Psoas muscle (tissue), 8 donors: ENCODE measurements around the gene LMX1A. TPM values are rescaled to one million over a fixed set of nuclear protein-coding genes. Genes with fewer than 3 reads are reported as not detected.

ENCODE experiments used
- ATAC-seq, 4 donors: fragments of 200-7000 bp; cut with Tn5 transposase; one replicate each; pipeline ENCODE4 v1.9.1; 2020; ENCODE audit warnings: moderate library complexity in 3 of 4, mild to moderate bottlenecking in 2 of 4
- DNase-seq, 2 donors: peaks; one replicate each; pipeline ENCODE4 v3.0.0-alpha.2; 2020
- H3K27ac ChIP-seq: fragments of 200-600 bp; one replicate; pipeline ENCODE4 v1.8.0; 2022
- H3K27me3 ChIP-seq, 3 donors: fragments of 200-600 bp in 1 of 3; one replicate each; pipeline versions ENCODE4 v1.6.1 to v1.8.0; 2013 to 2022; ENCODE audit warnings: low read length in 2 of 3, mild to moderate bottlenecking in 2 of 3, moderate library complexity in 1 of 3; ENCODE audit not compliant: insufficient read depth in 3 of 3
- H3K36me3 ChIP-seq, 2 donors: fragments of 200-600 bp in 1 of 2; one replicate each; pipeline versions ENCODE4 v1.6.1 to v1.8.0; 2013 to 2022; ENCODE audit warnings: low read depth in 1 of 2, mild to moderate bottlenecking in 1 of 2, moderate library complexity in 1 of 2; ENCODE audit not compliant: insufficient read depth in 1 of 2
- H3K4me1 ChIP-seq: fragments of 200-600 bp; one replicate; pipeline ENCODE4 v1.8.0; 2022
- H3K4me3 ChIP-seq: fragments of 200-600 bp; one replicate; pipeline ENCODE4 v1.8.0; 2022; ENCODE audit warnings: mild to moderate bottlenecking
- H3K9me3 ChIP-seq: fragments of 200-600 bp; one replicate; pipeline ENCODE4 v1.8.0; 2022
- CTCF ChIP-seq: fragments of 200-600 bp; IDR thresholded peaks from one replicate; pipeline ENCODE4 v1.8.0; 2022; ENCODE audit warnings: antibody characterized with exemption
- WGBS, 3 donors: extraction: QIAGEN DNeasy Blood & Tissue Kit; methylation state at CpG; one replicate each; pipeline versions ENCODE4 v1.1.6 to v1.1.7; 2013; 5-methylcytosine and 5-hydroxymethylcytosine counted together
- intact Hi-C, 2 donors: fragments of 100-400 bp; cut with DNase I; formaldehyde crosslinking; loops; one replicate each; pipeline versions ENCODE4 v1.11.0 to v1.14.2; 2022
- polyA plus RNA-seq, 3 donors: library from polyadenylated mRNA; stranded (reverse); fragments of 200-250 nt; gene quantifications; one replicate each; pipeline ENCODE4 v1.2.3, GENCODE V29; 2013
- total RNA-seq, 4 donors: library from RNA; stranded (reverse); fragmentation: NEBNext Ultra II Directional in 2 of 4; extraction: Animal tissue kit (Norgen Biotek cat#: 25700) in 2 of 4; gene quantifications; one replicate each; pipeline versions ENCODE4 v1.2.1 to v1.2.4, GENCODE V29; 2021 to 2023
- donor health status: healthy with polysubstance abuse.
- donor health status: DM: no; HTN: no; CAD: no; lungs with moderate emphysema.
- donor health status: Bipolar disorder and iron deficiency.
- donor health status: healthy.
- donor health status: DM: yes; HTN: yes; CAD: no.
- donor health status: DM: no; HTN: no; CAD: no.
- donor health status: DM: no; HTN: no; CAD: no.
- donor health status: DM: yes; HTN: yes; CAD: no.

Gene LMX1A
- total and polyA plus RNA-seq, 7 donors = 0.04 to 0.36 (median 0.16) TPM; not detected in 3

GRCh38 chr1:165173409-165173808 lies 183.1 kb downstream of the LMX1A start:
- Histone ChIP-seq H3K36me3 (no peaks in the 10 kb centered on the region), H3K4me1 (no peaks in the 10 kb centered on the region), H3K27ac (no peak overlapping the region), H3K4me3 (no peak overlapping the region), H3K9me3 (no peaks in the 10 kb centered on the region), H3K27me3 (no peaks in the 10 kb centered on the region)
- no peak for TF ChIP-seq CTCF
- ATAC-seq (no peak), DNase-seq (no peak)
- intact Hi-C loops = no loop called here
- WGBS, 3 donors = 77 to 82% (median 80%) methylated on average over 2 of the region's 2 CpGs

- WGBS, 3 donors = 78 to 87% (median 82%) methylated on average over 2 of the region's 2 CpGs
These were observed 183.8 kb downstream of the LMX1A start for GRCh38 chr1:165172666-165173065.

GRCh38 chr1:165169729-165170128 lies 186.8 kb downstream of the LMX1A start:
- no peak overlapping the region for H3K27ac ChIP-seq
- ATAC-seq (no peak), DNase-seq (no peak)
- 73 to 87% (median 77%) methylated on average over 3 of the region's 3 CpGs for WGBS, 3 donors
- no peaks in the 10 kb centered on the region for H3K36me3 ChIP-seq
- intact Hi-C loops = no loop called here
- no peaks in the 10 kb centered on the region for H3K9me3 ChIP-seq
- H3K4me1 ChIP-seq = no peaks in the 10 kb centered on the region
- no peak overlapping the region for H3K4me3 ChIP-seq
- no peaks in the 10 kb centered on the region for H3K27me3 ChIP-seq
- TF ChIP-seq CTCF = no peak

More at GRCh38 chr1:165172666-165173065, 183.8 kb downstream of the LMX1A start:
- Histone ChIP-seq H3K27ac (no peak overlapping the region), H3K36me3 (no peaks in the 10 kb centered on the region), H3K9me3 (no peaks in the 10 kb centered on the region), H3K4me1 (no peaks in the 10 kb centered on the region), H3K27me3 (no peaks in the 10 kb centered on the region), H3K4me3 (no peak overlapping the region)
- no peak for TF ChIP-seq CTCF
- DNase-seq = no peak
- no peak for ATAC-seq
- intact Hi-C loops = no loop called here

GRCh38 chr1:165169028-165169427 lies 187.5 kb downstream of the LMX1A start:
- no peak for ATAC-seq
- no peaks in the 10 kb centered on the region for H3K27me3 ChIP-seq

More at GRCh38 chr1:165169028-165169427, 187.5 kb downstream of the LMX1A start:
- Histone ChIP-seq H3K27ac (no peak overlapping the region), H3K9me3 (no peaks in the 10 kb centered on the region), H3K36me3 (no peaks in the 10 kb centered on the region), H3K4me3 (no peak overlapping the region), H3K4me1 (no peaks in the 10 kb centered on the region)
- no peak for TF ChIP-seq CTCF
- 58 to 71% (median 70%) methylated on average over 1 of the region's 1 CpG for WGBS, 3 donors
- DNase-seq = no peak
- intact Hi-C loops = no loop called here
